GM18858 (cell line): Measurements from ENCODE around the gene RXRA.

Experiments used
- ATAC-seq: cut with Tn5 transposase; IDR thresholded peaks from one replicate; pipeline ENCODE4 v1.9.1; 2021; ENCODE audit not compliant: unreplicated experiment

The RXRA gene

GRCh38 chr9:134349936-134350335 is 23.7 kb downstream of the RXRA start:
- ATAC-seq, result no peak

GRCh38 chr9:134350416-134350994 is 24.2 kb downstream of the RXRA start:
- no peak for ATAC-seq

- ATAC-seq, result no peak
Measured at GRCh38 chr9:134351606-134352176, 25.4 kb downstream of the RXRA start.

- no peak for ATAC-seq
Measured at GRCh38 chr9:134352247-134352933, 26.1 kb downstream of the RXRA start.

- ATAC-seq, result no peak
Measured at GRCh38 chr9:134353539-134353938, 27.3 kb downstream of the RXRA start.

- ATAC-seq, result no peak
Measured at GRCh38 chr9:134355158-134355557, 28.9 kb downstream of the RXRA start.

- ATAC-seq, result no peak
Measured at GRCh38 chr9:134355561-134356279, 29.5 kb downstream of the RXRA start.

GRCh38 chr9:134356496-134357470 is 30.5 kb downstream of the RXRA start:
- ATAC-seq, result no peak

GRCh38 chr9:134357631-134358025 is 31.4 kb downstream of the RXRA start:
- ATAC-seq, result no peak

- no peak for ATAC-seq
Measured at GRCh38 chr9:134358026-134358661, 31.9 kb downstream of the RXRA start.

- ATAC-seq, result no peak
Measured at GRCh38 chr9:134358662-134359319, 32.5 kb downstream of the RXRA start.

GRCh38 chr9:134359493-134360179 is 33.4 kb downstream of the RXRA start:
- ATAC-seq, result no peak

- ATAC-seq, result no peak
Measured at GRCh38 chr9:134360180-134360759, 34.0 kb downstream of the RXRA start.

- ATAC-seq, result no peak
Measured at GRCh38 chr9:134360897-134361296, 34.6 kb downstream of the RXRA start.

- ATAC-seq, result no peak
Measured at GRCh38 chr9:134361426-134361825, 35.2 kb downstream of the RXRA start.

GRCh38 chr9:134361843-134362414 is 35.7 kb downstream of the RXRA start:
- ATAC-seq, result no peak

GRCh38 chr9:134363450-134363849 is 37.2 kb downstream of the RXRA start:
- ATAC-seq, result no peak

GRCh38 chr9:134364391-134365114 is 38.3 kb downstream of the RXRA start:
- no peak for ATAC-seq
